B cell (primary cell): ENCODE results near the gene PAIP2. TPM values are rescaled to one million over a fixed set of nuclear protein-coding genes. Genes with fewer than 3 reads are reported as not detected.
"Not testable (repeated sequence)": the region's sequence is repeated elsewhere in the genome, so short reads cannot be mapped to it uniquely, and the experiment has no call there.

ENCODE experiments used
- ATAC-seq: fragments of 200-7000 bp; cut with Tn5 transposase; one replicate; pipeline ENCODE4 v1.10.0; 2021; ENCODE audit warnings: low read depth, mild to moderate bottlenecking, moderate number of reproducible peaks, moderate library complexity
- CTCF ChIA-PET: fragments of 350-600 bp; sonication (Branson Sonifier 250); formaldehyde crosslinking; loops from one replicate; lab custom pipeline; 2021; ENCODE audit warnings: antibody characterized with exemption, inconsistent platforms; lab: Charles Lee
- POLR2A ChIA-PET: fragments of 350-600 bp; sonication (Branson Sonifier 250); formaldehyde crosslinking; loops from one replicate; lab custom pipeline; 2021; ENCODE audit warnings: antibody characterized with exemption; lab: Charles Lee
- DNase-seq: peaks from one replicate; pipeline ENCODE4 v3.0.0; 2013
- H2AFZ ChIP-seq: 2 replicates; pipeline ENCODE4 v1.6.1; 2012; ENCODE audit warnings: mild to moderate bottlenecking, low read depth, low read length; ENCODE audit not compliant: insufficient read depth, poor library complexity, severe bottlenecking
- H3K27ac ChIP-seq, 2 donors: 1 replicate in 1 of 2; 2 replicates in 1 of 2; pipeline ENCODE4 v1.5.1; 2012 to 2013; ENCODE audit warnings: low read length in 2 of 2, mild to moderate bottlenecking in 2 of 2, moderate library complexity in 1 of 2
- H3K27me3 ChIP-seq, 4 experiments: fragments of 200-600 bp in 1 of 4; sonication (generic) in 1 of 4; replicated peaks in 1 of 4; 1 replicate in 2 of 4; 2 replicates in 2 of 4; pipeline versions ENCODE4 v1.6.1 to v1.7.0; 2013 to 2016; ENCODE audit warnings: low read length in 3 of 4, mild to moderate bottlenecking in 2 of 4, mixed read lengths in 1 of 4, moderate library complexity in 1 of 4; ENCODE audit not compliant: insufficient read depth in 4 of 4, control insufficient read depth in 3 of 4; ENCODE audit errors: control extremely low read depth in 1 of 4
- H3K36me3 ChIP-seq, 2 experiments: replicated peaks in 1 of 2; 1 replicate in 1 of 2; 2 replicates in 1 of 2; pipeline versions ENCODE4 v1.6.1 to v1.7.1; 2013; ENCODE audit warnings: low read length in 1 of 2; ENCODE audit not compliant: insufficient read depth in 2 of 2, control insufficient read depth in 1 of 2; ENCODE audit errors: control extremely low read depth in 1 of 2, extremely low read depth in 1 of 2
- H3K4me1 ChIP-seq, 2 donors: fragments of 200-600 bp in 1 of 2; sonication (generic) in 1 of 2; 1 replicate in 1 of 2; 2 replicates in 1 of 2; pipeline versions ENCODE4 v1.5.1 to v1.6.1; 2013 to 2017; ENCODE audit warnings: low read length in 2 of 2; ENCODE audit not compliant: control insufficient read depth in 2 of 2, insufficient read depth in 2 of 2
- H3K4me2 ChIP-seq: replicated peaks from 2 replicates; pipeline ENCODE3; 2012; ENCODE audit warnings: mild to moderate bottlenecking, low read depth, low read length; ENCODE audit not compliant: poor library complexity, severe bottlenecking
- H3K4me3 ChIP-seq, 5 experiments: fragments of 200-600 bp in 1 of 5; sonication (generic) in 1 of 5; 1 replicate in 3 of 5; 2 replicates in 2 of 5; pipeline versions ENCODE4 v1.5.1 to v1.7.0; 2011 to 2016; ENCODE audit warnings: low read length in 4 of 5, mild to moderate bottlenecking in 4 of 5, low read depth in 2 of 5, control low read depth in 1 of 5, moderate library complexity in 1 of 5; ENCODE audit not compliant: insufficient read depth in 1 of 5; ENCODE audit errors: control extremely low read depth in 1 of 5, extremely low read depth in 1 of 5
- H3K79me2 ChIP-seq: fragments of 200-600 bp; sonication (generic); one replicate; pipeline ENCODE4 v1.6.0; 2016; ENCODE audit warnings: low read length; ENCODE audit not compliant: control insufficient read depth, insufficient read depth
- H3K9ac ChIP-seq: fragments of 200-600 bp; sonication (generic); 2 replicates; pipeline ENCODE4 v1.6.1; 2017; ENCODE audit warnings: mild to moderate bottlenecking, low read length, moderate library complexity
- H3K9me3 ChIP-seq, 3 donors: one replicate each; pipeline versions ENCODE4 v1.6.1 to v1.7.1; 2013; ENCODE audit warnings: low read length in 2 of 3; ENCODE audit not compliant: control insufficient read depth in 2 of 3, insufficient read depth in 1 of 3; ENCODE audit errors: control extremely low read depth in 1 of 3
- H4K20me1 ChIP-seq: 2 replicates; pipeline ENCODE4 v1.6.0; 2012; ENCODE audit warnings: mild to moderate bottlenecking, low read length; ENCODE audit not compliant: insufficient read depth, control insufficient read depth, poor library complexity, severe bottlenecking
- H3K27ac Mint-ChIP-seq: one replicate; pipeline ENCODE4 v1.8.0; 2021; ENCODE audit warnings: mixed read lengths
- H3K27me3 Mint-ChIP-seq: one replicate; pipeline ENCODE4 v1.8.0; 2021; ENCODE audit warnings: mixed read lengths
- H3K4me1 Mint-ChIP-seq: one replicate; pipeline ENCODE4 v1.8.0; 2021; ENCODE audit warnings: mixed read lengths
- H3K4me3 Mint-ChIP-seq: one replicate; pipeline ENCODE4 v1.8.0; 2021; ENCODE audit warnings: mixed read lengths
- H3K9me3 Mint-ChIP-seq: one replicate; pipeline ENCODE4 v1.8.0; 2022; ENCODE audit warnings: mixed read lengths; ENCODE audit not compliant: insufficient read depth
- CTCF ChIP-seq: fragments of 200-600 bp; IDR thresholded peaks from one replicate; pipeline ENCODE4 v1.8.0; 2022; ENCODE audit warnings: antibody characterized with exemption, mild to moderate bottlenecking
- WGBS: methylation state at CpG from one replicate; pipeline ENCODE4 v1.1.5; 2013; ENCODE audit warnings: missing lambda C conversion rate; ENCODE audit not compliant: insufficient coverage; 5-methylcytosine and 5-hydroxymethylcytosine counted together
- intact Hi-C: fragments of 100-400 bp; cut with micrococcal nuclease; formaldehyde crosslinking; loops from one replicate; pipeline ENCODE4 v1.10.0; 2022
- polyA plus RNA-seq: library from polyadenylated mRNA; depleted of rRNA; stranded (reverse); fragments of >200 nt; gene quantifications from 2 replicates; pipeline ENCODE4 v1.2.3, GENCODE V29; 2012
- total RNA-seq, 2 donors: library from RNA; stranded (reverse); fragments of 120-200 nt in 1 of 2; gene quantifications; 1 replicate in 1 of 2; 2 replicates in 1 of 2; pipeline versions ENCODE4 v1.2.3 to v1.2.4, GENCODE V29; 2013 to 2022

The PAIP2 gene
- total and polyA plus RNA-seq, 2 donors (not counting 1 experiment from before 2014, with no cell fraction given) = 38.5 to 121 TPM

- H3K4me2 ChIP-seq = no peak overlapping the region
- Mint-ChIP-seq H3K9me3 (no peaks in the 10 kb centered on the region), H3K27me3 (no peaks in the 10 kb centered on the region), H3K27ac (peak overlapping the region; percentile 99), H3K4me1 (peaks cover 85% of the 10 kb centered on the region), H3K4me3 (peak overlapping the region; percentile 34)
- ChIA-PET POLR2A (interaction anchor here (0.5 to 2.5 kb wide), 2 partner anchors 44 to 139 kb away, joined by 3 to 5 read pairs; partner anchors contain the start of gene PAIP2), CTCF (interaction anchor here (1.0 to 5.3 kb wide), 4 partner anchors 40 to 135 kb away, joined by 3 to 39 read pairs (median 4); partner anchors contain the start of gene PAIP2)
- no peaks in the 10 kb centered on the region for H4K20me1 ChIP-seq
- DNase-seq = no peak
- H3K4me1 ChIP-seq = peaks cover 65 to 87% of the 10 kb centered on the region in 2 donors
- TF ChIP-seq CTCF = no peak
- no peaks in the 10 kb centered on the region for H3K36me3 ChIP-seq
- no peak overlapping the region for H3K4me3 ChIP-seq
- no peak overlapping the region for H2AFZ ChIP-seq
- no peak overlapping the region for H3K9ac ChIP-seq
- H3K27ac ChIP-seq = peak overlapping the region in 1 of 2 donors; percentile 76
- intact Hi-C loops = no loop called here
- peaks cover 31% of the 10 kb centered on the region for H3K79me2 ChIP-seq
- WGBS = 100% methylated on average over 1 of the region's 5 CpGs
- no peaks in the 10 kb centered on the region for H3K27me3 ChIP-seq
- no peak for ATAC-seq
- peaks cover 0 to 4% (median 0%) of the 10 kb centered on the region in 3 donors for H3K9me3 ChIP-seq
Observed at GRCh38 chr5:139386050-139386438, 44.4 kb downstream of the PAIP2 start.

GRCh38 chr5:139386956-139387355 lies 45.3 kb downstream of the PAIP2 start:
- ATAC-seq, H3K9me3 ChIP-seq, DNase-seq, H3K9ac ChIP-seq, H4K20me1 ChIP-seq, intact Hi-C loops, H3K27me3 ChIP-seq, H3K36me3 ChIP-seq, H2AFZ ChIP-seq, H3K4me3 ChIP-seq, H3K27me3 Mint-ChIP-seq, H3K9me3 Mint-ChIP-seq: not testable (repeated sequence)
- Mint-ChIP-seq H3K4me3 (peak overlapping the region; percentile 99), H3K27ac (peak overlapping the region; percentile 99), H3K4me1 (peaks cover 91% of the 10 kb centered on the region)
- Histone ChIP-seq H3K79me2 (peaks cover 31% of the 10 kb centered on the region), H3K27ac (peak overlapping the region; percentile 86 to 89), H3K4me1 (peaks cover 72 to 91% of the 10 kb centered on the region in 2 donors), H3K4me2 (peak overlapping the region; percentile 7)
- WGBS = 42% methylated on average over 3 of the region's 10 CpGs
- CTCF ChIA-PET = interaction anchor here (0.6 to 5.3 kb wide), 9 partner anchors 10 to 179 kb away, joined by 3 to 39 read pairs (median 4); partner anchors contain the start of gene PAIP2
- POLR2A ChIA-PET = interaction anchor here (1.3 to 8.4 kb wide), 2 partner anchors 46 to 93 kb away, joined by 4 to 70 read pairs; partner anchors contain the start of genes MATR3 and PAIP2
